Measurements from ENCODE around the gene RABEP2.
"Not testable (repeated sequence)": the region's sequence is repeated elsewhere in the genome, so short reads cannot be mapped to it uniquely, and the experiment has no call there.

RABEP2 gene

GRCh38 chr16:28932339-28933141 is 7.5 kb upstream of the RABEP2 start:
- no peak for DNase-seq

GRCh38 chr16:28931801-28932225 is 6.8 kb upstream of the RABEP2 start, which contains the start of gene CD19:
Gene CD19 (plus strand): TSS chr16:28931971. CDS start chr16:28932001, 30 bp downstream.
- DNase-seq = no peak

GRCh38 chr16:28930652-28931051 is 5.6 kb upstream of the RABEP2 start:
- no peak for DNase-seq

- no peak for DNase-seq
These were observed 5.2 kb upstream of the RABEP2 start for GRCh38 chr16:28930203-28930602.

GRCh38 chr16:28927815-28928214 is 2.8 kb upstream of the RABEP2 start:
- DNase-seq = no peak

- DNase-seq = not testable (repeated sequence)
These were observed 1.2 kb upstream of the RABEP2 start for GRCh38 chr16:28926284-28926683.

GRCh38 chr16:28925386-28926228 is 569 bp upstream of the RABEP2 start:
- peak; percentile 71 for DNase-seq

- peak; percentile 75 for DNase-seq
These were observed 658 bp downstream of the RABEP2 start for GRCh38 chr16:28924399-28924761.

- no peak for DNase-seq
These were observed 1.2 kb downstream of the RABEP2 start for GRCh38 chr16:28923652-28924398.

GRCh38 chr16:28923231-28923587 is 1.8 kb downstream of the RABEP2 start:
- no peak for DNase-seq

- no peak for DNase-seq
These were observed 6.3 kb downstream of the RABEP2 start for GRCh38 chr16:28918698-28919097.

GRCh38 chr16:28917095-28917494 is 7.9 kb downstream of the RABEP2 start:
- no peak for DNase-seq

GRCh38 chr16:28915181-28915580 is 9.9 kb downstream of the RABEP2 start:
- no peak for DNase-seq

- peak; percentile 7 for DNase-seq
These were observed 10.9 kb downstream of the RABEP2 start for GRCh38 chr16:28913946-28914724.

- no peak for DNase-seq
These were observed 12.5 kb downstream of the RABEP2 start for GRCh38 chr16:28912558-28912957.

GRCh38 chr16:28910086-28911031 is 14.7 kb downstream of the RABEP2 start:
- DNase-seq = peak; percentile 46

GRCh38 chr16:28905800-28906372 is 19.2 kb downstream of the RABEP2 start:
- no peak for DNase-seq

- DNase-seq = no peak
These were observed 19.7 kb downstream of the RABEP2 start for GRCh38 chr16:28905229-28905754.

GRCh38 chr16:28904828-28905227 is 20.2 kb downstream of the RABEP2 start:
- DNase-seq = no peak

GRCh38 chr16:28904363-28904762 is 20.7 kb downstream of the RABEP2 start:
- no peak for DNase-seq

Measured in NCI-H1092 treated with DMSO at 0.1 percent for 48 hours (cell line).